Activated CD4-positive, alpha-beta T cell treated with anti-CD3 and anti-CD28 coated beads, Interleukin-2, Interleukin-4, amounts not matched to agents 100 ng/mL and 50 ng/mL, durations not matched to agents 16 hours and 8 hours (primary cell): ENCODE results near the gene MLLT3.

Experiments
- DNase-seq: peaks from one replicate; pipeline ENCODE4 v3.0.0-alpha.2; 2020; ENCODE audit warnings: low spot score

MLLT3 gene

DNA sequence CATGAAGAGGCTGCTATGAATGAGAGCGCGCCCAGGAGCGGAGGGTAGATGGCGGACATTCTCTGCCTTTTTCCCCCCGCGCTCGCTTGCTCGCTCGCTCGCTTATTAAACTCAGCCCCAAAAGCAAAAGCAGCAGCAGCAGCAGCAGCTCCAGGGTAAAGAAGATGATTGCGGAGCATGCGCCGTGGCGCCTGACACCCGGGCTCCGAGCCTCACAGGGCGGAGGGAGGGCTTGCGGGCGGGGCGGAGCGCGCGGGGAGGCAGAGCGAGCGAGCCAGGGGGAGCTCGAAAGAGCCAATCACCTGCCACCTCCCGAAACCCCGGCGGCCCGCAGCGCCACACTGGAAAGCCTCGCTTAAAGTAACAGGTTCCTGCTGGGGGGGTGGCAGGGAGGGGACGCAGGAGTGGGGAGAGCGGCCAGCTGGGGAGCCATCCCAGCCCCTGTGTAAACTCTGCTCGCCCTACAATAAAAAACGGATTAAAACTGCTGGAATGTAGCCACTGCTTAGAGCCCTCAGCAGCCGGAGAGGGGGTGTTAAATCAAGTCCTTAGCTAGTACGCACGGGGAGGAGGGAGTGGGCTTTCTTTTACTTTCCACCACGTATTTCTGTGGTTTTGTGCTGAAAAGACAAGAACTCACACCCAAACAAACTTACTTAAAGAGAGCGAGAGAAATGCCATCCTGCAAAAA lies at the start of gene MLLT3:
MLLT3 (minus strand) TSS at position 170 of the 691 bp plus-strand sequence.
- DNase-seq, result peak; percentile 97

DNA sequence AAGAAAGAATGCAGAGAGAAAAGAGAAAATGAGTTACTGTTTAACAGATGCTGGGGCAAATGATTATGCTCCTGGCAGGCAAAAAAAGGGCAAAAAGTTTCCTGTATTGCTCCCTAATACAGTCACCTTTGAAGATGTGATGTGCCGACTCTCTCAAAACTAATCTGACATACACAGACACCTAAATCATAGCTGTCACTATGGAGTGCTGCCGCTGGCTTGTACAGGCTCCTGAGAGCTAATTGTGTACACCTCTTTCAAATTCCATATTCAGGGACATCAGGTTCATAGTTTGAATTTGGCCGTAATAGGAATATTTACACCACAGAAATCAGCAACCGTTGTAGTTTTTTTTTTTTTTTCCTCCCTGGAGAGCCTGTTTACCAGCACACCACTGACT lies 49.3 kb upstream of the MLLT3 start:
- no peak for DNase-seq

DNA sequence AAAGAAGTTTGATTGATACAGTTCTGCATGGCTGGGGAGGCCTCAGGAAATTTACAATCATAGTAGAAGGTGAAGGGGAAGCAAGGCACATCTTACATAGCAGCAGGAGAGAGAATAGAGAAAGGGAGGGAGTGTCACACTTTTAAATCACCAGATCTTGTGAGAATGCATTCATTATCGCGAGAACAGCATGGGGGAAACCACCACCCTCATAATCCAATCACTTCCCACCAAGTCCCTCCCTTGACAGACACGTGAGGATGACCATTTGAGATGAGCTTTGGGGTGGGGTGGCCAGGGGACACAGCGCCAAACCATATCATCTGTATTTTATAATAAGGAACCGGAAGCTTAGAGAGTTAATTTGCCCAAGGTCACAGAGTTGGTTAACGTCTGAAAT lies 48.1 kb upstream of the MLLT3 start:
- no peak for DNase-seq

DNA sequence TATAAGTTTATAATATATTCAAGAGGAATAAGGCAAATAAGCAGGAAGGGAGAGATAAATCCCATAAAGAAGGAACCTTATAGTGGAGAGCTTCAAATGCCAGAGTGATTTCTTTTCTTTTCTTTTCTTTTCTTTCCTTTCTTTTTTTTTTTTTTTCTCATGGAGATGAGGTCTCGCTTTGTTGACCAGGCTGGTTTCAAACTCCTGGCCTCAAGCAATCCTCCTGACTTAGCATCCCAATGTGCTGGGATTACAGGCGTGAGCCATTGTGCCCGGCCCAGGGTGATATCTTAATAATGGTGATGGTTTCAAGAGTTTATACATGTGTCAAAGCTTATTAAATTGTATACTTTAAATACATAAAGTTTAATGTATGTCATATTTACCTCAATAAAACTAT lies 42.2 kb upstream of the MLLT3 start:
- no peak for DNase-seq

DNA sequence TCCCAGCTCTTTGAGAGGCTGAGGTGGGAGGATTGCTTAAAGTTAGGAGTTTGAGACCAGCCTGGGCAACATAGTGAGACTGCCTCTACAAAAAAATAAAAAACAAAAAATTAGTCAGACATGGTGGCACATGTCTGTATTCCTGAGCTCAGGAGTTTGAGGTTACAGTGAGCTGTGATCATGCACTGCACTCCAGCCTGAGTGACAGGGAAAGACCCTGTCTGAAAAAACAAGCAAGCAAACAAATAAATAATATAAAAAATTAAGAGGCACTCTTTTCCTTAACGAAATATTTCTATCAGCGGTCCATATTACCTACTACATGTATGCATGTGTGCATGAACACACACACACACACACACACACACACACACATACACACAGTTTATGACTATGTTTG lies 40.8 kb upstream of the MLLT3 start:
- no peak for DNase-seq

DNA sequence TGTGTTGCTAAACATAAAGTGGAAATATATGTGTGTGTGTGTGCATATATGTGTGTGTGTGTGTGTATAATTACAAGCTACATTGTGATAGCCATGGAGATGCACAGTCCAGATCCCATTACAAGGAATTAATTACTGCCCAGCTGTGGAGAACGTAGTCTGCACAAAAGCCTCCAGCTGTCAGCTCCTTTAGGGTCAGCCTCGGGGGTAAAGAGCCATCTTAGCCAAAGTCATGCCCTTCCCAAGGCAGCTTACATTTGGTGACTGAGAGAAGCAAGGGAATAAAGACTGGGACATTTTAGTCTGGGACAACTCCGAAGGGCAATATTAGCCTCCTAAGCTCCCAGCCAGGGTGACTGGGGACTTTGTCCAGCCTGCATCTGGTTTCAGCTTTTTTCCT lies 39.9 kb upstream of the MLLT3 start:
- no peak for DNase-seq

DNA sequence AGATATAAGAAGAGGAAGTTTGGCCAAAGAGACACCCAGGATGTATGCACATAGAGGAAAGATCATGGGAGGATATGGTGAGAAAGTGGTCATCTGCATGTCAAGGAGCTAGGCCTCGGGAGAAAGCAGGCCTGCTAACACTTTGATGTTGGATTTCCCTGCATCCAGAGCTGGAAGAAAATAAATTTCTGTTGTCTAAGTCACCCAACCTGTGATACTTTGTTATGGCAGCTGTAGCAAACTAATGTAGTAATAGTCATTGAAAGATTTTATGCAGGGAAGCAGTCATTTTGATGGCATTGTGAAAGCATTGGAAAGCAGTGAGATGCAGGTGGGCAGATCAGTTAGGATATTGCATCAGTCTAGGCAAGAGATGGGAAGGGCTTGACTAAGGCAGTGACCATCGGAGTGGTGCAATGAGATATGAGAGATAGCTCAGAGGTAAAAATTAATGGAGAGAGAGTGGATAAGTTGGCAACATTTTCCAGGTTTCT lies 37.2 kb upstream of the MLLT3 start:
- no peak for DNase-seq

DNA sequence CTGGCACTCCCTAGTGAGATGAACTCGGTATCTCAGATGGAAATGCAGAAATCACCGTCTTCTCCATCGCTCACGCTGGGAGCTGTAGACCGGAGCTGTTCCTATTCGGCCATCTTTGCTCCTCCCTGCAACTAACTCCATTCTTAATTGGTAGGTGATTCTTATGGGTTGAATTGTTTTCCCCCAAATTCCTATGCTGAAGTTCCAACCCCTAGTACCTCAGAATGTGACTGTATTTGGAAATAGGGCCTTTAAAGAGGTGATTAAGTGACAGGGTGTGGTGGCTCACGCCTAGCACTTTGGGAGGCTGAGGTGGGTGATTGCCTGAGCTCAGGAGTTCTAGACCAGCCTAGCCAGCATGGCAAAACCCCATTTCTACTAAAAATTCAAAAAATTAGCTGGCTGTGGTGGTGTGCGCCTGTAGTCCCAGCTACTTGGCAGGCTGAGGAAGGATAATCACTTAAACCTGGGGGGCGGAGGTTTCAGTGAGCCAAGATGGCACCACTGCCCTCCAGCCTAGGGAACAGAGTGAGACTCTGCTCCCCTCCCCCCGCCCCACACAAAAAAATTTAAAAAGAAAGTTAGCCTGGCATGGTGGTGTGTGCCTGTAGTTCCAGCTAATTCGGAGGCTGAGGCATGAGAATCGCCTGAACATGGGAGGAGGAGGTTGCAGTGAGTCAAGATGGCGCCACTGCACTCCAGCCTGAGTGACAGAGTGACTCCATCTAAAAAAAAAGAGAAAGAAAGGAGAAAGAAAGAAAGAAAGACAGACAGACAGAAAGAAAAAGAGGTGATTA lies 36.6 kb upstream of the MLLT3 start:
- DNase-seq, result no peak

DNA sequence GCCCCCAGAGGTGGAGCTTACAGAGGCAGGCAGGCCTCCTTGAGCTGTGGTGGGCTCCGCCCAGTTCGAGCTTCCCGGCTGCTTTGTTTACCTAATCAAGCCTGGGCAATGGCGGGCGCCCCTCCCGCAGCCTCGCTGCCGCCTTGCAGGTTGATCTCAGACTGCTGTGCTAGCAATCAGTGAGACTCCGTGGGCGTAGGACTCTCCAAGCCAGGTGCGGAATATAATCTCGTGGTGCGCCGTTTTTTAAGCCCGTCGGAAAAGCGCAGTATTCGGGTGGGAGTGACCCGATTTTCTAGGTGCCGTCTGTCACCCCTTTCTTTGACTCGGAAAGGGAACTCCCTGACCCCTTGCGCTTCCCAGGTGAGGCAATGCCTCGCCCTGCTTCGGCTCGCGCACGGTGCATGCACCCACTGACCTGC lies 36.0 kb upstream of the MLLT3 start:
- DNase-seq, result peak; percentile 17

DNA sequence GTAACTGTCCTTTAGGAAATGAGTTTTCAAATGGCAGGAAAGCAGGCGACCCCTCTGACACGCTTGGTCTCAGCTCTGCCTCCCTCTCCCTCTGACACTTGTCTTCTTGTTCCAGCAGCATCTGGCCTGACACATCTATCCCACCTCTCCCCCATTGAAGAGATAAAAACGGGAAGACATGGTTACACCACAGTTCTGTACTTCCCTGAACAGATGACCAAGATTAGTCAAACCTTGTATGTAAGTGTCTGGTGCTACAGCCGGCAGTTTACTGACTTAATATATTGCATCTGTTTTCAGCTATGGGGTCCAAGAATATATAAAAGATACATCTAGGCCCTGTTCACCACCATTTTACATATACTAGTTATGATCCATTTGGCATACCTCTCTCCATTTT lies 29.6 kb upstream of the MLLT3 start:
- DNase-seq, result no peak

DNA sequence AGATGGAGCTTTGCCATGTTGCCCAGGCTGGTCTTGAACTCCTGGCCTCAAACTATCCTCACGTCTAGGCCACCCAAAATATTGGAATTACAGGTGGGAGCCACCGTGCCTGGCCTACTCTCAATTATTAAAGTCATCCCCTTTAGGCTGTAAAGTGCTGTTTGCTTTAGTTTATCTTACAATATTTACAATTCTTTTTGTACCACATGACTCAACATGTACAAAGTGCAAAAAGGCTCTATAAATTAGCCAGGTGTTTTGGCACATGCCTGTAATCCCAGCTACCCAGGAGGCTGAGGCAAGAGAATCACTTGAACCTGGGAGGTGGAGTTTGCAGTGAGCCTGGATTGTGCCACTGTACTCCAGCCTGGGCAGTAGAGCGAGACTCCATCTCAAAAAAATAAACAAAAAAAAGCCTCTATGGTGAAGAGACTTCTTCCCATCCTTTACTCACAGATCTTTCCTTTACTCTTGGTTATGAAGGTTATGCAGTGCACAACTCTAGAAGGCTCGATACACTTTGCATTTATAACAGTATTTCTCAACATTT lies 28.5 kb upstream of the MLLT3 start:
- DNase-seq, result no peak

DNA sequence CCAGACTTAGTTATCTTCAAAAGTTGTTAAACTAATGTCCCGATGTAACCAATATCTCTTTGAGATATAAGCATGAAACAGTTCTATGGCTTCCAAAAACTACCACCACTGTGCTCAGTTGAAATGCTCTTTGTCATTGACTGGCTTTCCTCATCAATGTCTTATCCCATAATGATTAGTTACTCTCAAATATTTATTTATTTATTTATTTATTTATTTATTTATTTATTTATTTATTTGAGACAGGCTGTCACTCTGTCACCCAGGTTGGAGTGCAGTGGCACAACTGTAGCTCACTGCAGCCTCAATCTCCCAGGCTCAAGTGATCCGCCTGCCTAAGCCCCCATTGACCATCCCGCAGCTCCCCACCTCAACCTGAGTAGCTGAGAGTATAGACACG lies 28.0 kb upstream of the MLLT3 start:
- no peak for DNase-seq

DNA sequence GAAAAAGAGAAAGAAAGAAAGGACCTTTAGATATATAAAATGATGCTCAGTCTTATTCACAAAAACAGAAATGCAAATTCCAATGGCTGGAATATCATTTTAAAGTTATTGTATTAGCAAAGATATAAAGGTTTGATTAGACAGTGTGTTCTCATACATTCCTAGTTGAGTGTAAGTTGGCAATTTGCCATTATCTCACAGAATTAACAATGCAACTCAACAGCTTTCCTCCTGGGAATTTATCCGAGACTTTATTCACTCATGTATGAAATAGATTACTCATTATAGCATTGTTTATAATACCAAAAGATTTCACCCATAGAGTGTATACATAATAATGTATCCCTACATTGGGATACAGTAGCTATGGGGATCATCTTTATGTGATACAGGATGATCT lies 27.1 kb upstream of the MLLT3 start:
- DNase-seq, result no peak

DNA sequence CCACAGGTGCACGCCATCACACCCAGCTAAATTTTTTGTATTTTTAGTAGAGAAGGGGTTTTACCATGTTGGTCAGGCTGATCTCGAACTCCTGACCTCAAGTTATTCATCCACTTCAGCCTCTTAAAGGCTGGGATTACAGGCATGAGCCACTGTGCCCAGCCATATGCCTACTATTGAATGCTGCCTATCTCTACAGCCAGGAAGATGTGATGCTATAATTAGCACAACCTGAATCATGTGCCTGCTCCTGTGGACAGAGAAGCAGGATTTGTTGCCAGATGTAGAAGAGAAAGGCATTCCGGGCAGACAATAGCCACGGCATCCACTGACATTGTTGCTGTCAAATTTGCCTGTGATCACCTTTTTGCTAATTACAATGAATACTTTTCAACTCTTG lies 24.4 kb upstream of the MLLT3 start:
- no peak for DNase-seq

DNA sequence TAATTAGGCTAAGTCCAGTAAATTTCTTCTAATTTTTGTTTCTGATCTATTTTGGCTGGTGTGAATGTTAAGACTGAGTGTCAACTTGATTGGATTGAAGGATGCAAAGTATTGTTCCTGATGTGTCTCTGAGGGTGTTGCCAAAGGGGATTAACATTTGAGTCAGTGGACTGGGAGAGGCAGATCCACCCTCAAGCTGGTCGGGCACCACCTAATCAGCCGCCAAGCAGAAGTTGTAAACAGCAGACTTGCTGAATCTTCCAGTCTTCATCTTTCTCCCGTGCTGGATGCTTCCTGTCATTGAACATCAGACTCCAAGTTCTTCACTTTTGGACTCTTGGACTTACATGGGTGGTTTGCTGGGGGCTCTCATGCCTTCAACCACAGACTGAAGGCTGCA lies 21.4 kb upstream of the MLLT3 start:
- DNase-seq, result no peak

DNA sequence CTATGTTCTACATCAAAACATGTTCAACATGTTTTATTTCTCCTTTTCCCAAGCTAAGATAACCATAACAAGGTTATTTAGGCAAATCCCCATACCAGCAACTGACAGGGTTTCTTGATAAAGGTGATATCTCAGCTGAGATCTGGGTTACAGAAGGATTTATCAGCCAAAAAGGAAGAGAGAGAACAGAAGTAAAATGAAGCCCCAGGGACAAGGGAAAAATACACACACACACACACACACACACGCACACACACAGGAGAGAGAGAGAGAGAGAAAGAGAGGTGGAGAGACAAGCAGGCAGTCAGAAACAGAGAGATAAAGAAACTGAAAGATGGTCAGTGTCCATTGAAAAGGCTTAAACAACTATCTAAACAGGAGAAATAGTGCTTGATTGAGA lies 19.7 kb upstream of the MLLT3 start:
- no peak for DNase-seq

DNA sequence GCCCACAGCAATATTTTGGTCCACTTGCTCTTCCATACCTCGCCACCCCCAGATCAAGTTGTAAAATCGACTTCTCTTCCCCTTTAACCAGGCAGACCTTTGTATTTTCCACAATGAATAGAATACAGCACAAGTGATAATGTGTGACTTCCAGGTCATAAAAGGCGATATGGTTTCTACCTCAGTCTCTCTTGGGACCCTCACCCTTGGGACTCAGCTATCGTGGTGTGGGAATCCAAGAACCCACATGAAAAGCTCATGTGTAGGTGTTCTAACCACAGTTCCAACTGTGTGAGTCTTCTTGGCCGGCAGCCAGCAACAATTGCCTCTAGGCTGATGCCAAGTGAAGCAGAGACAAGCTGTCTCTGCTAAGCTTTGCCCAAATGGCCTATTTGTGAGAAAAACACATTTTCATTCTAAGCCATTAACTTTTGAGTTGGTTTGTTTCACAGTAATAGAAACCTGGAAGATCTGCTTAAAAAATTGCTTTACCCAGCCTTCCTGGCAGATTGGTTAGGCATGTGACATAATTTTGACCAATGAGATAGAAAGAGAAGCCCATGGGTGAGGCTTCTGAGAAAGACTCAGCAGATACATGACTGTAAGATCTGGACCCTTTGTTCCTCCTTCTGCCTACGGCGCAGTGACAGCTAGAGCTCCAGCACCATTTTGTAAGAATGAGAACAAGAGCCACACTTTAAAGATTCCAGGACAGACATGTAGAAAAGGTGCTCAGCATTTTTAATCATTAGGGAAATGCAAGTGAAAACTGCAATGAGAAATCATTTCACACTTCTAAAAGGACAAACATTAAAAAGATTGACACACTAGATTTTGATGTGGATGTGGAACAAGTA lies 18.3 kb upstream of the MLLT3 start:
- peak; percentile 30 for DNase-seq

DNA sequence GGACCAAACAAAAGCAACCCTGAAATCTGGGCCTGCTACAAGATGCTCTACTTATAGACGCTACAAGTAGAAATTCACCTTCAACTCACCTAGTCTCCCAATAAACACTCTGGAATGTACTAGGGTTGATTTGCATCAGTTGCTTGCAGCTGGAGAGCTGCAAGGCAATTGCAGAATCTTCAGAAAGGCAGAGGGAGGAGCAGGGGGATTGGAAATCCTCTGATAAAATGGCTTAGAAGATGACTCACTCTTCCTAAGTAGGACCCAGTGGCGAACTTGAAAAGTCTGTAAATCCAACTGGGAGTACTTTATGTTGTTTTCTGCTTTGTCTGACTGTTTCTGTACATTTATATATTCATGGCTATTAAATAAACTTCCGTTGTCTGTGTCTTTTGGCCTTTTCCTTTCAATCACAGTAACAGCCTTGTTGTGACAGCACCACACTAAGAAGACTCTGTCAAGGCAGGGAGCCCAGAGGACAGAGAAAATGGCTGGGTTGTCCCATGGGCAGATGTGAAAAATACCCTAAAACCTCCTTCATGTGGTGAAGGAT lies 14.7 kb upstream of the MLLT3 start:
- no peak for DNase-seq

DNA sequence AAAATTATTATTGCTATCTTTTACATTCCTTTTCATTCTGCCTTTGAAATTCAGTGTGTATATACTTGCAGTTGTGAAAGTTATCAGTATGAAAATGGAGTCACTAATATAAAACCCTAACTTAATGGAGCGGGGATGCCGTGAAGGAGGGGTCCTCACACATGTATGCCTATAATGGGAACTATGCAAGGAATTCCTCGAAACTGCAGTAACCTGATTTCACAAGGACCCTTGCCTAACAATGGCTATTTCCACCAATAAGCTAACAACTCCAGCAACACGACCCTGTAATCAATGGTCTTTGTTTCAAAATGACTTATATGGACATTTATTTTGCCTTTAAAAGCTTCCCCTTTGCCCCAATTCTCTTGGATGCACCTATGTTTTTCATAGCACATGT lies 12.6 kb upstream of the MLLT3 start:
- no peak for DNase-seq

DNA sequence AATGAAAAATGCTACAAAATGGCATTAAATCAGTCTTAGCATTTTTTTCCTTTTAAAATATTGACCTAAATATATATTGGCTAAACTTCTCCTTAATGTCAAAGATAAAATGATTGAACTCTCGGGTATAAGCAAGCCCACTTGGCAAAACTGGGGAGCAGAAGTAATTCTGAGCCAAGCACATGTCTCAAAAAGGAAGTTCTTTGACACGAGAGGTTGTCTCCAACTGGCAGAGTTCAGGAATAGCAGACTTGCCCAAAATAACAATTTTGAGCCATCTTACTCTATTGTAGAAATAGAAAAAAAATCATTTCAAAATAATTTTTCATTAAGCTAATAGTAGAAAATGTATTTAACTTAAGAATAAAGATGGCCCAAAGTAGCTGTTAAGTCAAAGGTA lies 10.4 kb upstream of the MLLT3 start:
- DNase-seq, result no peak

DNA sequence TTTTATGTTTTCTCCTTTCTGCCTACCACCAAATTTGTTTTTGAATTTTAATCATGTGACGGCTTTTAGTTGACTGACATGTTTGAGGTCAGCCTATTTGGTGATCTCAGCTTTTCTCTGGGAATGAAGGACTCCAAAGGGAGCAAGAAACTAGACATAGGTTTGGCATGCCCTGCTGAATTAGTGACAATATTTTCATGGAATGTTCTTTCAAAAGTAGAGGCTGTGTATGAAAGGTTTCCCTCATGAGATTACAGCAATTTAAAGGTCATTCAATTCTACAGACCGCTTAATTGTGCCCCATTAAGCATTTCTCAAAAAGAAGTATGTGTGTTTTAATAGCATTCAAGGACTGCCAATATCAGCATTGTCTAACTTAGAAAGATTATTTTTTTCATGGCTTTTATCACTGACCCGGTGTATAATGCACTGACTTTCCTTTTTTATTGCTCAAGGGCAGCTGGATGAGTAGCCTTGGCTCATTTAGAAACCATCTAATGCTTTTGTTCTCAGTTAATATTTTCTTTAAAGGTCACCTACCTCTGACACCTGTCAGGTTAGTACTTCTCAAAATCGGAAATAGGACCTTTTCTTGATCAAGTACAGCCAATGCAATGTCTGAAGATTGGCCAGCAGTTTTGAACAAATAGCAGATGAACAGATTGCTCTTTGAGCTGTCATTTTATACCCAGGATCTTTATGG lies 8.1 kb upstream of the MLLT3 start:
- no peak for DNase-seq

DNA sequence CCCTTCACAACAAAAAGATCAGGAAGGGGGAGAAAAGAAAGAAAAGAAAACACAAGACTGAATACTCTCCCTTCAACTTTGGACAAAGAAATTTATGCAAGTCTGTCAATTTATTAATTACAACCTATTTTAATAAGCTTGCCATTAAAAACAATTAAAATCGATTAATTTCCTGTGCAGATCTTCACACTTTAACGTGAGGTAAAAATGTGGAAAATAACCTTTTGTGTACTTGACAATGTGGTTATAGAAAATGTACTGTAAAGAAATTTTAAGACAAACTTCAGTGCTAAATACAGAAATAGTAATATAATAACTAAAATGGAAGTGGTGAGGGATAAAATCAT lies 2.7 kb upstream of the MLLT3 start:
- no peak for DNase-seq
